ENCODE results near the gene BRD7. TPM values are rescaled to one million over a fixed set of nuclear protein-coding genes. Genes with fewer than 3 reads are reported as not detected.
A peak's percentile ranks its signal among the peaks of the same experiment; 100 is the strongest.

The BRD7 gene
- total and polyA plus RNA-seq, 2 of the 13 experiments (the other 11 are each of a cell fraction or from before 2014, with no cell fraction given) = 82.3 to 149 TPM

GRCh38 chr16:50401355-50401754, 32.6 kb upstream of the BRD7 start:
- H3K4me2 ChIP-seq (ENCODE audit: low read depth, low read length) = no peak overlapping the region
- in situ Hi-C loops (cut with HindIII; ENCODE audit: extremely low pct_ligation_motif_present, low pct_unique_long_range_greater_than_20kb) = no loop called here
- CTCF ChIA-PET (ENCODE audit: low intra/inter-chr PET ratio, low total read pairs) = no interaction called here
- no peak overlapping the region for H2AFZ ChIP-seq (ENCODE audit: low read length)
- H3K4me1 ChIP-seq (ENCODE audit: insufficient read depth, low read length) = 0 out of 2 replicates have a peak, but pooled peaks cover 7% of the 10 kb centered on the region
- H3K36me3 ChIP-seq (replicated peaks in 1 of 2; ENCODE audit: control insufficient read depth in 1 of 2, insufficient read depth in 2 of 2, low read length in 2 of 2) = no peaks in the 10 kb centered on the region
- H4K20me1 ChIP-seq (ENCODE audit: insufficient read depth, low read length) = no peaks in the 10 kb centered on the region
- no peak for FAIRE-seq
- 86% methylated on average over 5 of the region's 5 CpGs for WGBS (ENCODE audit: low lambda C conversion rate)
- H3K9me3 ChIP-seq (ENCODE audit: low read length) = no peaks in the 10 kb centered on the region
- no TSS peak for BruUV-seq (replicated peaks)
- intact Hi-C loops (cut with micrococcal nuclease; ENCODE audit: unreplicated experiment) = loop anchor here (5.0 kb wide), 1 partner anchor 36 kb away; no protein-coding TSS in a partner anchor
- H3K79me2 ChIP-seq (ENCODE audit: insufficient read depth, low read length) = no peaks in the 10 kb centered on the region
- H3K27me3 ChIP-seq (ENCODE audit: control insufficient read depth in 1 of 2, insufficient read depth in 2 of 2, low read length in 2 of 2) = peaks cover 5 to 37% of the 10 kb centered on the region in 2 experiments; a peak in 4 of 5 replicates
- no peak overlapping the region for H3K27ac ChIP-seq (ENCODE audit: extremely low read length, insufficient read depth, low read length)
- H3K4me3 ChIP-seq (replicated peaks in 1 of 3; ENCODE audit: insufficient read depth in 1 of 3, low read depth in 2 of 3, low read length in 3 of 3) = no peak overlapping the region
- ATAC-seq = peak; percentile 16; the same call in 1 of the 3 replicates
- no peak for DNase-seq (ENCODE audit: low spot score)
- TF ChIP-seq ZNF546 (CRISPR knock-in tag; conservative IDR thresholded peaks at IDR 0.05) = no peak
- no peak for TF ChIP-seq ZFP36L2 (CRISPR knock-in tag; IDR thresholded peaks at IDR 0.05)
- TF ChIP-seq, protein P1, sequence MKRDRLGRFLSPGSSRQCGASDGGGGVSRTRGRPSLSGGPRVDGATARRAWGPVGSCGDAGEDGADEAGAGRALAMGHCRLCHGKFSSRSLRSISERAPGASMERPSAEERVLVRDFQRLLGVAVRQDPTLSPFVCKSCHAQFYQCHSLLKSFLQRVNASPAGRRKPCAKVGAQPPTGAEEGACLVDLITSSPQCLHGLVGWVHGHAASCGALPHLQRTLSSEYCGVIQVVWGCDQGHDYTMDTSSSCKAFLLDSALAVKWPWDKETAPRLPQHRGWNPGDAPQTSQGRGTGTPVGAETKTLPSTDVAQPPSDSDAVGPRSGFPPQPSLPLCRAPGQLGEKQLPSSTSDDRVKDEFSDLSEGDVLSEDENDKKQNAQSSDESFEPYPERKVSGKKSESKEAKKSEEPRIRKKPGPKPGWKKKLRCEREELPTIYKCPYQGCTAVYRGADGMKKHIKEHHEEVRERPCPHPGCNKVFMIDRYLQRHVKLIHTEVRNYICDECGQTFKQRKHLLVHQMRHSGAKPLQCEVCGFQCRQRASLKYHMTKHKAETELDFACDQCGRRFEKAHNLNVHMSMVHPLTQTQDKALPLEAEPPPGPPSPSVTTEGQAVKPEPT (CRISPR knock-in tag; IDR thresholded peaks at IDR 0.05; ENCODE audit: low read depth) = no peak
- no peak for TF ChIP-seq HOXD1 (CRISPR knock-in tag; IDR thresholded peaks at IDR 0.05)
- TF ChIP-seq POLR2A (IDR thresholded peaks at IDR 0.05; ENCODE audit: insufficient read depth in 1 of 2, low read depth in 2 of 2, low read length in 2 of 2) = no peak
- no peak for TF ChIP-seq ZNF143 (CRISPR knock-in tag; IDR thresholded peaks at IDR 0.05)
- no peak for TF ChIP-seq ZNF850 (CRISPR knock-in tag; conservative IDR thresholded peaks at IDR 0.05)
- TF ChIP-seq ZMYM3 (CRISPR knock-in tag; IDR thresholded peaks at IDR 0.05) = no peak
- no peak for TF ChIP-seq ZNF503 (CRISPR knock-in tag; IDR thresholded peaks at IDR 0.05)
- TF ChIP-seq ZBTB8A (CRISPR knock-in tag; IDR thresholded peaks at IDR 0.05; ENCODE audit: borderline replicate concordance, low read depth) = no peak
- TF ChIP-seq, protein P2, sequence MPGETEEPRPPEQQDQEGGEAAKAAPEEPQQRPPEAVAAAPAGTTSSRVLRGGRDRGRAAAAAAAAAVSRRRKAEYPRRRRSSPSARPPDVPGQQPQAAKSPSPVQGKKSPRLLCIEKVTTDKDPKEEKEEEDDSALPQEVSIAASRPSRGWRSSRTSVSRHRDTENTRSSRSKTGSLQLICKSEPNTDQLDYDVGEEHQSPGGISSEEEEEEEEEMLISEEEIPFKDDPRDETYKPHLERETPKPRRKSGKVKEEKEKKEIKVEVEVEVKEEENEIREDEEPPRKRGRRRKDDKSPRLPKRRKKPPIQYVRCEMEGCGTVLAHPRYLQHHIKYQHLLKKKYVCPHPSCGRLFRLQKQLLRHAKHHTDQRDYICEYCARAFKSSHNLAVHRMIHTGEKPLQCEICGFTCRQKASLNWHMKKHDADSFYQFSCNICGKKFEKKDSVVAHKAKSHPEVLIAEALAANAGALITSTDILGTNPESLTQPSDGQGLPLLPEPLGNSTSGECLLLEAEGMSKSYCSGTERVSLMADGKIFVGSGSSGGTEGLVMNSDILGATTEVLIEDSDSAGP (CRISPR knock-in tag; IDR thresholded peaks at IDR 0.05; ENCODE audit: borderline replicate concordance) = no peak
- TF ChIP-seq ZNF550 (CRISPR knock-in tag; IDR thresholded peaks at IDR 0.05; ENCODE audit: borderline replicate concordance) = no peak
- no peak overlapping the region for H3K9ac ChIP-seq (ENCODE audit: insufficient read depth, low read depth, low read length)
- POLR2A ChIA-PET = no interaction called here

All from HepG2 (cell line).